GM19351 (cell line): ENCODE results near the gene HSPA4.

Experiments
- ATAC-seq: cut with Tn5 transposase; IDR thresholded peaks from one replicate; pipeline ENCODE4 v1.9.1; 2021; ENCODE audit warnings: mild to moderate bottlenecking, moderate library complexity; ENCODE audit not compliant: unreplicated experiment

HSPA4 gene

GRCh38 chr5:133154274-133155075, 102.7 kb downstream of the HSPA4 start:
- no peak for ATAC-seq

GRCh38 chr5:133155326-133155969, 103.6 kb downstream of the HSPA4 start:
- no peak for ATAC-seq
